KOPT-K1 (cell line): ENCODE measurements around the gene ZNF136.

ENCODE experiments used
- H3K27ac ChIP-seq: fragments of 200-600 bp; sonication (generic); 2 replicates; pipeline ENCODE4 v1.5.1; 2016; ENCODE audit warnings: antibody characterized with exemption, mild to moderate bottlenecking, low read depth, low read length; ENCODE audit not compliant: poor library complexity, severe bottlenecking
- H3K36me3 ChIP-seq: fragments of 200-600 bp; sonication (generic); 2 replicates; pipeline ENCODE4 v1.5.1; 2017; ENCODE audit warnings: antibody characterized with exemption, mild to moderate bottlenecking, low read length, moderate library complexity; ENCODE audit not compliant: insufficient read depth
- H3K9me3 ChIP-seq: fragments of 200-600 bp; sonication (generic); 2 replicates; pipeline ENCODE4 v1.5.1; 2017; ENCODE audit warnings: antibody characterized with exemption, low read length, mild to moderate bottlenecking; ENCODE audit not compliant: insufficient read depth, poor library complexity, severe bottlenecking

The ZNF136 gene

DNA sequence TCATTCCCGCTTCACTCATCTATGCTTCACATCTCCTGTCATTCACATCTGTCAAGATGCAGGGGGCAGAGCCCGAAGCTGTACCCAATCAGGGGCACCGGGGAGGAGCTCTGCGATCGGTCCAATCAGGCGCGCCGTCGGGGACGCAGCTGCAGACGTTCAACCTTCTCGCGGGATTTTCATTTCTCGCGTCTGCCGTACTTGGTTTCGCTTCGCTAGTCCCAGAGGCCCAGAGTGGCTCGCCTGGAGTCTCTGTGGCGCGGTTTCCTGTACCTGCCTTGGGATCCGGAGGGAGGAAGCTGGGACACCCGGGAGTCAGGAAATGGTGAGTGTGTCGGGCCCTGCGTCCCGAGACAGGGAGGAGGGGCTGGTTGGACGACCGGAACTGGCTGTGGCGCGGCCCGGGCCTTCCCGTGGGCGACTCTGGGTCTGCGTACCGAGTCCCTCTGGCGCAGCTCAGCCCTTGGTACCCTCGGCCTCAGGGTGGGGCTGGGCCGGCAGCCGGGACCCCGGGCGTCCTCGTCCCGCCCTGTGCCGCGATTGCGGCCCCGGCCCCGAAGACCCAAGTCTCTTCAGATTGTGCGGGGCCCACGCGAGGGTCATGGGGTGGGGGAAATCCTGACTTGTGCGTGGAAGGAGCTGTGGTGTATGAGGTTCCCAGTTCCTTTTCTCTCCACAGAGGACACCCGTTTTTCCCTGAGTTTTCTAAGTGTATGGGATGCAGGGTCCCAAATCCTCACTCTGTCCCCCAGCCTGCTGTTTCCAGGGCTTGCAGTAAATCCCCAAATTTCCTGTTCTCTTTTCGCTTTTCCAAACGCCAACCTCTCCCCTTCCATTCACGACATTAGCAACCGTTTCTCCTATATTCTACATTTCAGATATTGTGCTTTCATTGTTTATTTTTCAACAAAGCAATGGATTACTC, at the start of gene ZNF136:
ZNF136 (plus strand) TSS at position 215 of the 925 bp plus-strand sequence; CDS start at position 323, 108 bp downstream.
- H3K9me3 ChIP-seq, result no peaks in the 10 kb centered on the region
- peak within 1 kb of the TSS; percentile 81 for H3K27ac ChIP-seq

DNA sequence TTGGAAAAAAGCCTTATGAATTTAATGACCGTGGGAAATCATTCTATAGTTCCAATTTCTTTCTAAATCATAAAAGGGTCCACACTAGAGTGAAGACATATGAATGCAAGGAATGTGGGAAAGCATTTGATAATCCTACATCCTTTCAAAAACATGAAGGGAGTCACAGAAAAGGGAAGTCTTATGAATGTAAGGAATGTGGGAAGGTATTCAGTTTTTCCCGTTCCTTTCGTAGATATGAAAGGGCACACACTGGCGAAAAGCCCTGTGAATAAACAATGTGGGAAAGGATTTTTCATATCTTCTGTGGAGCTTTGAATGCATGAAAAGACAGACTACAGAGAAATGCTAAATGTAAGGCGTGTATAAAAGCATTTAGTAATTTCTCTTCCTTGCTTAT, 49.8 kb upstream of the ZNF136 start:
- peaks cover 92% of the 10 kb centered on the region for H3K36me3 ChIP-seq
- H3K27ac ChIP-seq, result no peak overlapping the region
- peaks cover 48% of the 10 kb centered on the region for H3K9me3 ChIP-seq

More for the DNA sequence above, at the start of gene ZNF136:
- H3K36me3 ChIP-seq, result peaks cover 23% of the 10 kb centered on the region

DNA sequence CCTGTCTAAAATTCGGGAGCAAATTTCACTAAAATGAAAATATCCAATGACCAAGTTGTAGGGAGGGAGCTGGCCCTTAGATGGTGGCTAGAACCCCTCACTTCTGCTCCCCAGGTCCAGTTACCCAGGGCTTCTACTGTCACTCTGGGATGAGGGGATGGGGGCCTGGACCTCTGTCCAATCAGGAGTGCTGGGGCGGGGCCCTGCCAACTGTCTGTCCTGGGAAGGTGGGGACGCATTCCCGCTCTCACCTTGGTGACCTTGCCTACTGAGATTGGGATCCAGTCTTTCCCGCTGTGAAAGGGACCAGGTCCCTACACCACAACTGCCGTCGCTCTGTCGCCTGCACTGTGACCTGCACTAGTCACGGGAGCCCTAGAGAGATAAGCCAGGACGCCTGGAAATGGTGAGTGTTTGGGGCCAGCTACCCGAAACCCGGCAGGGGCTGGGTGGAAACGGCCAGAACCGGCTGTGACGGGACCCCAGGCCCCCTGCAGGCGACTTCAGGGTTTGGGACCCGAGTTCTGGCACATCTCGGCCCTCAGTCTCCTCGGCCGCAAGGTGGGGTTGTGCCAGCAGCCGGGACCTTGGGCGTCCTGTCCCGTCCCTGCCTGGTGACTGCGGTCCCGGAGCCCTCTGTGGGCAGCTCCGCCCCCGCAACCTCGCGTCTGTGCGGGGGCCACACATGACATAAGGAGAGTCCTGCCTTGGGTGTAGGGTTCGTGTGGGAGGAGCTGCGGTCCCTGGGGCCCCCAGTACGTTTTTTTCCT, 45.5 kb upstream of the ZNF136 start:
- Histone ChIP-seq H3K9me3 (peaks cover 13% of the 10 kb centered on the region), H3K36me3 (peaks cover 52% of the 10 kb centered on the region), H3K27ac (no peak overlapping the region)

DNA sequence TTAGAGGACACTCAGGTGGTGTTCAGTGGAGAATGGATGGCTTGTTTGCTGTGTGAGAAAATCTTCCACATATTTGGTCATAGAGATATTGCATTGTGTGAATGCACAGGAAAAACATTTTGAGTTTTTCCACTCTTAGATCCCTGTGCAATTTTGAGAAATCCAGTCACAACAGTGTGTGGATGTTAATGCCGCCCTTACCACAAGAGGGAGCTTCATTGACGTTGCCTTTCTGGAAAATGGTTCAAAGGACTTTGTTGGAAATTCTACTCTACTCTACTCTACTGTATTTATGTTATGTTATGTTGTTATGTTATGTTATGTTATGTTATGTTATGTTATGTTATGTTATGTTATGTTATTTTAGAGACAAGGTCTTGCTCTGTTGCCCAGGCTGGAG, 36.2 kb upstream of the ZNF136 start:
- peaks cover 20% of the 10 kb centered on the region for H3K36me3 ChIP-seq
- no peak overlapping the region for H3K27ac ChIP-seq
- peaks cover 33% of the 10 kb centered on the region for H3K9me3 ChIP-seq

DNA sequence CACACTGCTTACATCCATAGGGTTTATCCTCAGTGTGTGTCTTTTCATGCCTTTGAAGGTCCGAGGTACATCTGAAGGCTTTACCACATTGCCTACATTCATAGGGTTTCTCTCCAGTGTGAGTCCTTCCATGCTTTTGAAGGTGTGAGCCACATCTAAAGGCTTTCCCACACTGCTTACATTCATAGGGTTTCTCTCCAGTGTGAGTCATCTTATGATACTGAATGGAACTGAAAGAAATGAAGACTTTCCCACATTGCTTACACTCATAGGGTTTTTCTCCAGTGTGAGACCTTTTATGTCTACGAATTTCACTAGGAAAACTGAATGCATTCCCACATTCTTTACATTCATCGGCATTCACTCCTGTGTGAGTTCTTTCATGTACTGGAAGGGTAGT, 29.8 kb upstream of the ZNF136 start:
- peaks cover 62% of the 10 kb centered on the region for H3K9me3 ChIP-seq
- peaks cover 73% of the 10 kb centered on the region for H3K36me3 ChIP-seq
- H3K27ac ChIP-seq, result no peak overlapping the region

DNA sequence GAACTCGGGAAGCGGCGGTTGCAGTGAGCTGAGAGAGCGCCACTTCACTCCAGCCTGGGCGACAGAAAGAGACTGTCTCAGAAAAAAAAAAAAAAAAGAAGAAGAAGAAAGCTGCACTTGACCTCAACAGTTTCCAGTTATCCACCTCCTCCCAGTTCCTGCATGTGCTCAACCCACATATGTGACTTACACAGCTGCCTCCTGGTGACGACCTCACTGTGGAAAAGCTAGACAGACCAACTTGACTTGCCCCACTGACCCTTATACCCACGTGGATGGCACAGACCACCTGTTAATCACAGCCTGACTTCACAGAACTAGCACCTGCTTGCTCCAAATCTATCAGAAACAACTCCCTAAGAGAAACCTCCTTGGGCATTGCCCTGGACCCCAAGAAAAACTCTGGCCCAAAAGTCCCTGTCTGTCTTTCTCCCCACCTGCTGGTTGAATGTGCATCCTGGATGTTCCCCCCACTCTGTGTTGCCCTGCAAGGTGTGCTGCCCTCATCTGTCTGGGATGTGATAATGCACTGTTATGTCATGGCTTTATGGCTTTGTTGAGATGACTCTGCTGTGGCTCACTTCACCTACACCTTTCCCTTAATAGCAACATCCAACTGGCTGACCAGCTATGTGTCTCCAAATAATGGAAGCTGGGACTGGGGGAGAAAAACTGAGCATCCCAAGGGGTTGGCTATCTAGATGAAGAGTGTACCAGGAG, 25.5 kb upstream of the ZNF136 start:
- Histone ChIP-seq H3K27ac (no peak overlapping the region), H3K9me3 (peaks cover 26% of the 10 kb centered on the region), H3K36me3 (peaks cover 46% of the 10 kb centered on the region)

DNA sequence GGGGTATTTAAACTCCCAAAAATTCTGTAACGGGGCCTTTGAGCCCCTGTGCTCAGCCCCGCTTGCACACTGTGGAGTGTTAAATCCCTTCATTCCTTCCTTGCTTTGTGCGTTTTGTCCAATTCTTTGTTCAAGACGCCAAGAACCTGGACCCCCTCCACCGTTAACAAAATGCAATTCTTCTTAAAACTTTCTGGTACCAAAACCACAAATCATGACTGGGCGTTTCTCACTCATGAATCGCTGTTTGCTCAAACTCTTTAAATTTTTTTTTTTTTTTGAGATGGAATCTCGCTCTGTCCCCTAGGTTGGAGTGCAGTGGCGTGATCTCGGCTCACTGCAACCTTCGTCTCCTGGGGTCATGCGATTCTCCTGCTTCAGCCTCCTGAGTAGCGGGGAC, 23.6 kb upstream of the ZNF136 start:
- H3K36me3 ChIP-seq, result peaks cover 27% of the 10 kb centered on the region
- H3K27ac ChIP-seq, result peak overlapping the region; percentile 80
- H3K9me3 ChIP-seq, result peaks cover 7% of the 10 kb centered on the region

DNA sequence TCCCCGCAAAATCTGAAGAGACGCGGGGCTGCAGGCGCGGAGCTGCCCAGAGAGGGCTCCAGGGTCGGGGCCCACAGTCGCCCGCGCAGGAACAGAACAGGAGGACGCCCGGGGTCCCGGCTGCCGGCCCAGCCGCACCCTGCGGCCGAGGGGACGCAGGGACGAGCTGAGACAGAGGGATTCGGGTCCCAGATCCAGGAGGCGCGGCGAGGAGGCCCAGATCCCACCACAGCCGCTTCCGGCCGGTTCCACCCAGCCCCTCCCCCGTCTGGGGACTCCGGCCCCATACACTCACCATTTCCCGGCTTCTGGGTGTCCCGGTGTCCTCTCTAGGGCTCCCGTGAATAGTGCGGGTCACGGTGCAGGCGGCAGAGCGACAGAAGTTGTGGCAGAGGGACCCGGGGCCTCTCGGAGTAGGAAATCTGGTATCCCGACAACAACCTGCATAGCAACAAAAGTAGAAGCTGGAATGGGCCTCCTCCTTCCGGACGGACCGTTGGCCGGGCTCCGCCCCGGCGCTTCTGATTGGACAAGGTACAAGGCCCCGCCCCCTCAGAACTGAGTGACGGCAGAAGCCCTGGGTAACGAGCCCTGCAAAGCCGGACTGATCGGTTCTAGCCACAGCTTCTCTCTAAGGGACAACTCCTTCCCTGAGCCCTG, 22.9 kb upstream of the ZNF136 start, which contains the start of gene ZNF20:
ZNF20 (minus strand) TSS at position 466 of the 660 bp plus-strand sequence; CDS start at position 298, 168 bp downstream.
- H3K27ac ChIP-seq, result peak within 1 kb of the TSS; percentile 80

DNA sequence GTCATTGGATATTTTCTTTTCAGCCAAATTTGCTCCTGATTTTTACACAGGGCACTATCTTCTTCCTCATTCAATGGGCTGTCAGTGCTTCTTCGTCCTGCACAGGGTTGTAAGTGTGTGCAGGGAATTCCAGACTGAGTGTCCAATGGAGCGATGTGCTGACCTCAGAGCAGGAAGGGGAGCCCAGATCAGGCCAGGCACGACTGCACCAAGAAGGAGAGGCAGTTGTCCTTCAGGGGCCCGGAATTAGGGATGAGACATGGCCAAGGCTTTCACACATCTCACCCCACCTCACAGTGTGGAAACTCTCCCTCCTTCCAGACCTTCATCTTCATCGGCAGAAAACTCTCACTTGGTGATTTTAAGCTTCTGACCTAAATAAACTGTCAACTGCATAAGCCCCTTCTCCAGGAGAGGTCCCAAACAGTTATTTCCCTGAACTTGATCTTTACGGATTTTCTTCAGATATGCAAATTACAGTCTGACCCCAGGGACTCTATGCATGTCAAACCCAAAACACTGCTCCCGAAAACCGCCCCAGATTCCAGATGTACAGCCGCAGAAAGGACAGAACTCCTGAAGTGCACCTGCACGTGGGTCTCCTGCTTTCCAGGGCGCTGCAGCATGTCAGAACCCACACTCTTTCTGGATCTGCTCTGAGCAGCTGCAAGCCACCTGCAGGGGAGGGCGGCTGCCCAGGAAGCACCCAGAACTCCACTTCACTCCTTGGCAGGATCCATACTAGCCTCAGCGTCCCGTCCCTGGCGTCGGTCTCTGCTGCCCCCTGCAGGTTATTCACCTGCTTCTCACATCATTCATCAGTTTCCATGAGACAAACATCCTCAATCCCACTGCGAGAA, 22.1 kb upstream of the ZNF136 start:
- peak overlapping the region; percentile 80 for H3K27ac ChIP-seq

More for the DNA sequence above, 22.9 kb upstream of the ZNF136 start, which contains the start of gene ZNF20:
- peaks cover 2% of the 10 kb centered on the region for H3K9me3 ChIP-seq
- H3K36me3 ChIP-seq, result peaks cover 20% of the 10 kb centered on the region

DNA sequence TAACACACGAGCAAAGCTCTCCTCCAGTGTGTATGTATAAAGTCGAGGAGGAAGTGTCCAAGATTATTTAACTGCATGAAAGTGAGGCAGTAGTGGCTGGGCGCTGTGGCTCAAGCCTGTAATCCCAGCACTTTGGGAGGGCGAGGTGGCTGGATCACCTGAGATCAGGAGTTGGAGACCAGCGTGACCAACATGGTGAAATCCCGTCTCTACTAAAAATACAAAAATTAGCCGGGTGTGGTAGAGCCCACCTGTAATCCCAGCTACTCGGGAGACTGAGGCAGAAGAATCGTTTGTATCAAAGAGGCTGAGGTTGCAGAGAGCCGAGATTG, 21.5 kb upstream of the ZNF136 start:
- no peak overlapping the region for H3K27ac ChIP-seq
- peaks cover 15% of the 10 kb centered on the region for H3K9me3 ChIP-seq
- H3K36me3 ChIP-seq, result peaks cover 9% of the 10 kb centered on the region

More for the DNA sequence above, 22.1 kb upstream of the ZNF136 start:
- Histone ChIP-seq H3K9me3 (peaks cover 9% of the 10 kb centered on the region), H3K36me3 (peaks cover 12% of the 10 kb centered on the region)

DNA sequence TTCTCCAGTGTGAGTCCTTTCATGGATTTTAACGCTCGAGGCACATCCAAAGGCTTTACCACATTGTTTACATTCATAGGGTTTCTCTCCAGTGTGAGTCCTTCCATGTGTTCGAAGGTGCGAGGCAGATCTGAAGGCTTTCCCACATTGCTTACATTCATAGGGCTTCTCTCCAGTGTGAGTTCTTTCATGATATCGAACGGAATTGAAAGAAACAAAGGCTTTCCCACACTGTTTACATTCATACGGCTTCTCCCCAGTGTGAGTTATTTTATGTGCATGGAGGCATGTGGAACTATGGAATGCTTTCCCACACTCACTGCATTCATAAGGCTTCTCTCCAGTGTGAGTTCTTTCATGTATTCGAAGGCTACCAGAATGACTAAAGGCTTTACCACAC, 17.5 kb upstream of the ZNF136 start:
- Histone ChIP-seq H3K9me3 (peaks cover 19% of the 10 kb centered on the region), H3K36me3 (no peaks in the 10 kb centered on the region)

DNA sequence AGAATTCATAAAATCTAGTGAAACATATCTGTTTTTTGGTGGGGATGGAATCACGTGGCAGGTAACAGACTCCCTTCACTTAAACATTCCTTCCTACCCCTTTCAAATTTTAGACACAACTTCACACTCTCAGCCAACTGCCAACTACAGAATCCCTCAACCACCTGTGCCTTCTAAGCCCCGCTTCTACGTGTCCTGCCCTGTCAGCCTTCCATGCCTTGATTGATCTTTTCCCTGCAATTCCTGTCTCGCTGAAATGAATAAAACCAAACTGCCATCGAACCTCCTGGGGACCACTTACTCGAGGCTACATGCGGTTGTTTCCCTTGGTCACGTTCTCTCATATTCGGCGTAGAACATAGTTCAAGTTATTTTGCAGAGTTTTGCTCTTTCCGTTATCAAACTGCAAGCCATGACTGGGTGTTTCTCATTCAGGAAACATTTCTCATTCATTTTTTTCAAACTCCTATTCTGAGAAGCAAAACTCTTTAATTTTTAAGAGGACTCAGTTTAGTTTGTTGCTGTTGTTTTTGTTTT, 7.5 kb upstream of the ZNF136 start:
- H3K36me3 ChIP-seq, result no peaks in the 10 kb centered on the region
- H3K9me3 ChIP-seq, result peaks cover 5% of the 10 kb centered on the region
- no peak overlapping the region for H3K27ac ChIP-seq

More for the DNA sequence above, 17.5 kb upstream of the ZNF136 start:
- H3K27ac ChIP-seq, result no peak overlapping the region

DNA sequence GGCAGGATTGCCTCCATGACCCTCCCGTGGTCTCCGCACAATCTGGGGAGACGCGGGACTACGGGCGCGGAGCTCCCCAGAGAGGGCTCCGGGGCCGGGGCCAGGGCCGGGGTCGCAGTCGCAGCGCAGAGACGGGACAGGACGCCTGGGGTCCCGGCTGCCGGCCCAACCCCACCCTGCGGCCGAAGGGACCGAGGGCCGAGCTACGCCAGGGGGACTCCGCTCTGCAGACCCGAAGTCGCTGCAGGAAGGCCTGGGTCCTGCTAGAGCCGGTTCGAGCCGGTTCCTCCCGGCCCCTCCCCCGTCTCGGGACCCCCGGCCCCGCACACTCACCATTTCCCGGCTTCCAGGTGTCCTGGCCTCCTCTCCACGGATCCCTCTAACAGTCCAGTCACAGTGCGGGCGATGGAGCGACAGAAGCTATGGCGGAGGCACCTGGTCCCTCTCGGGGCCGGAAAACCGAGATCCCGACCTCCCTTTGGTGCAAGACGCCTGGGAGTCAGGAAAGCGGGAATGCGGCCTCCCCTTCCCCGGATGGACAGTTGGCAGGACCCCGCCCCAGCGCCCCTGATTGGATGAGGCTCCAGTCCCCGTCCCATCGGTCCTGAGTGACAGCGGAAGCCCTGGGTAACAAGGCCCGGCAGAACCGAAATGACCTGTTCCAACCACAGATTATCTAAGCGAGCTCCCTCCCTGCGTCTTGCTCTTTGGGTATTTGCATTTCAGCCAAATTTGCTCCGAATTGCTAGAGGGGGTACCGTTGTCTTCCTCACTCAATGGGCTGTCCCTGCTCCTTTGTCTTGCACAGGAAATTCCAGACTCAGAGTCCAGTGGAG, 6.5 kb upstream of the ZNF136 start, which contains the start of gene ZNF625:
ZNF625 (minus strand) TSS at position 512 of the 836 bp plus-strand sequence; CDS start at position 336, 176 bp downstream.
- H3K36me3 ChIP-seq, result no peaks in the 10 kb centered on the region
- H3K27ac ChIP-seq, result no peak within 1 kb of the TSS
- peaks cover 5% of the 10 kb centered on the region for H3K9me3 ChIP-seq
